NCI-H2029 treated with DMSO at 0.1 percent for 48 hours (cell line): ENCODE results near the gene PARL.
"Not testable (repeated sequence)": the region's sequence is repeated elsewhere in the genome, so short reads cannot be mapped to it uniquely, and the experiment has no call there.

Source experiments
- DNase-seq: peaks from one replicate; lab custom pipeline; 2025; lab: John Stamatoyannopoulos, UW

The PARL gene

GRCh38 chr3:183784503-183784902, 100.2 kb downstream of the PARL start:
- DNase-seq = not testable (repeated sequence)

- no peak for DNase-seq
Observed at GRCh38 chr3:183782576-183783276, 102.0 kb downstream of the PARL start.

GRCh38 chr3:183781246-183781645, 103.4 kb downstream of the PARL start:
- no peak for DNase-seq

GRCh38 chr3:183779896-183780465, 104.7 kb downstream of the PARL start:
- no peak for DNase-seq
